Measurements from ENCODE around the gene SLC35B2.

Gene SLC35B2

GRCh38 chr6:44219815-44220784, 37.2 kb downstream of the SLC35B2 start:
- DNase-seq, result no peak

- DNase-seq, result peak; percentile 39 to 60
Observed at GRCh38 chr6:44219053-44219814, 38.1 kb downstream of the SLC35B2 start.

GRCh38 chr6:44217332-44218143, 39.8 kb downstream of the SLC35B2 start:
- no peak for DNase-seq

- DNase-seq, result no peak
Observed at GRCh38 chr6:44216677-44217331, 40.5 kb downstream of the SLC35B2 start, which contains the start of gene MYMX. MYMX (plus strand) TSS chr6:44216926; CDS start chr6:44217472, 546 bp downstream.

GRCh38 chr6:44214307-44214706, 43.0 kb downstream of the SLC35B2 start:
- no peak for DNase-seq

- DNase-seq, result peak in 1 of 2 donors; percentile 47
Observed at GRCh38 chr6:44211284-44211683, 46.0 kb downstream of the SLC35B2 start.

- no peak for DNase-seq
Observed at GRCh38 chr6:44207966-44208365, 49.4 kb downstream of the SLC35B2 start.

Measured in inflammatory macrophage treated with lipopolysaccharide for 1 hour (primary cell).